GM19238 (cell line): ENCODE data around the gene GPR61.

Experiments used
- DNase-seq: peaks from one replicate; pipeline ENCODE4 v3.0.0; 2011; ENCODE audit warnings: low spot score; ENCODE audit not compliant: insufficient read length

GPR61 gene

DNA sequence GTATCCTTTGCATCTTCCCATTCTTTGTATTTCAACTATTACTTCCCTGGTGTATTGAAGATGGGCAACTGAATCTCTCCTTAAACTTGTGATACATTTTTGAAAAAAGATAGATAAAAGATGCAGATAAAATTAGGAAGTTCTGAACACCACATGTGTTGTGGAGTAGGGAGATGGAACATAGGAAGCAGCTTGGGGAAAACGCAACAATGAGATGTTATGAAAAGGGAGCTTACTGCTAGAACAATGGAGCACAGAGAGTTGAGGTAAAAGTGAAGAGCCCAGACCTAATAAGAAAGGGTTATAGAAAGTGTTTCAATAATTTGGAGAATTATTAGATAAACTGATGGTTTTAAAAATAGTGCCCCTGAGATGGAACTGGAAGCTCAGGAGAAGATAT is 29.7 kb downstream of the GPR61 start:
- DNase-seq: no peak

DNA sequence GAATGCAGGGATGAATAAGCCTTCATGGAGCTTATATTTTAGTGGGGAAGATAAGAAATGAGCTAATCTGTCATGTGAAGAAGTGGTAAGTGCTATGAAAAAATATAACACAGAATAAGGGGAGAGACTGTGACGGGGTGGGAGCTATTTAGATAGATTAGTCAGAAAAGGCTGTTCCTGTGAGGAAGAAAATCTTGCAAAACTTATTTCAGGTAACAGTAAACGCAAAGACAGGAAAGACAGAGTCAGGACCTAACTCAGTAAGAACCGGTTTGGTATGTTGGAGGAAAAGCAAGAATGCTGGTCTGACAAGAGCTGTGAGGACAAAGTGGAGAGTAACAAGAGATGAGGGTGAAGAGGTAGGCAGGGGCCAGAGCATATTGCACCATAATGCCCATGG is 30.7 kb downstream of the GPR61 start:
- no peak for DNase-seq

DNA sequence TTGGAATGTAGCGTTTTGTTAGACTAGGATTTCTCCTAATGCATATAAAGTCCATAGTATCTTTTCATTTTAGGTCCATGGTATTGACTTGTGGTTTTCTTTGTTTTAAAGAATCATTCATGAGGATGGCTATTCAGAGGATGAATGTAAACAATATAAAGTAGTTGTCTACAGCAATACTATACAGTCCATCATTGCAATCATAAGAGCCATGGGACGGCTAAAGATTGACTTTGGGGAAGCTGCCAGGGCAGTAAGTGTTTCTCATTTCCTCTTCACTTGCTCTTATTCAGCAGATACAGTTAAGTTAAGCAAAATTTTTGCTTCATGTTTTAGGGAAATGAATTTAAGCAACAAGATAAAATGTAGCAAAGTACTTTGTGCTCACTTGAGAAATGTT is 34.1 kb downstream of the GPR61 start:
- no peak for DNase-seq

DNA sequence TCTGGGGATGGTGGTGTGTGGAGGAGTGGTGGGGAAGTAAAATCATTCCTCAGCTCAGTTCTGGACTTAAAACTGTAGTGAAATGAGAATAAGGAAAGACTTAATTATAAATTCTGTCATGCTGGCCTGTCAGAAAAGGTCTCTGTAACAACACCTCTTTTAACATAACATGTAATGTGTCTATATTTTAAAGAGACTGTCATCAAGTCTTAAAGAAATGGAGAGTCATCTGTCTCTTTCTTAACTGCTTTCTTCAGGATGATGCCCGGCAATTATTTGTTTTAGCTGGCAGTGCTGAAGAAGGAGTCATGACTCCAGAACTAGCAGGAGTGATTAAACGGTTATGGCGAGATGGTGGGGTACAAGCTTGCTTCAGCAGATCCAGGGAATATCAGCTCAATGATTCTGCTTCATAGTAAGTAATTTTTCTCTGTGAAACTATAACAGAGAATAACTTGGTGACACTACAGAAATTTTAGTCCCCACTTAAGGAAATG is 39.3 kb downstream of the GPR61 start:
- no peak for DNase-seq

DNA sequence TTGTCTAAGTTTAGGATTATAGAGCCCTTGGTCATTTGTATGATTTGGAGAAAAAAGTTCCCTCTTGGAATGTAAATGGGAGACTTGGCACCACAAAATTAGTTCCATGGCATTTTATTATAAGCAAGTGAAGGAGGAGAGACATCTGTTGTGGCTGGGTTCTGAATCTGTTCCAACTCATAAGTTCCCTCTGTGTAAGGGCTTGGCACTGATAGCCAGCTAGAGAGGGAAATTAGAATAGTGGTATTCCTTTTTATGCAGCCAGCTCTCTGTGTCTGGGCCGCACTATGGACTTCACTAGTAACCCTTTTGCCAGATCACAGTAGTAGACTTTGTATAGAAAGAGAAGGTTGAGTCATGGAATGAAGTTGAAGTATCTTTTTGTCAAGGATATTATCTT is 39.8 kb downstream of the GPR61 start:
- DNase-seq: no peak

DNA sequence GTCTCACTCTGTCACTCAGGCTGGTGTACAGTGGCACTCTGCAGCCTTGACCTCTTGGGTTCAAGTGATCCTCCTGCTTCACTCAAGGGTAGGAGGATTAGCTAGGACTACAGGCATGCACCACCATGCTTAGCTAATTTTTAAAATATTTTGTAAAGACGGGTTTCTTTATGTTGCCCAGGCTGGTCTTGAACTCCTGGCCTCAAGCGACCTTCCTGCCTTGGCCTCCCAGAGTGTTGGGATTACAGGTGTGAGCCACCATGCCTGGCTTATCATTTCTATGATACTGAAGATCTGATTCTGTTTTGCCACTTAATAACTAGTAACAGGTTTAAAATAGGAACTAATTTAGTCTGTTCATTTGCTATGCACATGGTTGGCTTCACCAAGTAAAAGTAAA is 42.3 kb downstream of the GPR61 start:
- no peak for DNase-seq

DNA sequence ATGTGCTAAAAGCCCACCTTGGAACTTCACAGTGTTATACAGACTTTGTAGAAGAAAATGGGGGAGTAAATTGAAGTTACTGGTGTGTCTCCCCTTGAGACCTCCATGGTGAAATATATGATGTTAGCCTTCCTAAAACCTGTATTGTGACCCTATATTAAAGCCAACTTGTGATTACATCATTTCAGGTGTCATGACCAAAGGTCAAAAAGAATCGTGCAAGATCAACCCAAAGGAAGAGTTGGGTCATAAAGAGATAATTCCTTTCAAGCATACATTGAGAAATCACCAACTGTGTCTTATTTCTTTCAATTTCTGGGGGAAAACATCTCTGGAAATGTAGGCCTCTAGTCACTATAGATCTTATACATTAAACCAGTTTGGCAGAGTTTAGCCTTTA is 45.1 kb downstream of the GPR61 start:
- no peak for DNase-seq

DNA sequence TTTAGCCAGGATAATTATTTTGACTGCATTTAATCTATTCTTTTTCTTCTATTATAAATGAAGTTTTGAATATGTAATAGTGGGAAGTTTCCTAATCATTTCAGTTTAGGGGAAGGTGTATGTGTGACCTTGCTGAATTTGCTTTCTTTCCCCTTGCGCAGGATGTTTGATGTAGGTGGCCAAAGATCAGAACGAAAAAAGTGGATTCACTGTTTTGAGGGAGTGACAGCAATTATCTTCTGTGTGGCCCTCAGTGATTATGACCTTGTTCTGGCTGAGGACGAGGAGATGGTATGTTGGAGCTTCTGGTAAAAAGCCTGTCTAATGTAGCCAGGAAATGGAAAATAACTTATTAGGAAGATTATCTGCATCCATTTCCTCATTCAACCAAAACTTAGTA is 46.4 kb downstream of the GPR61 start:
- no peak for DNase-seq

DNA sequence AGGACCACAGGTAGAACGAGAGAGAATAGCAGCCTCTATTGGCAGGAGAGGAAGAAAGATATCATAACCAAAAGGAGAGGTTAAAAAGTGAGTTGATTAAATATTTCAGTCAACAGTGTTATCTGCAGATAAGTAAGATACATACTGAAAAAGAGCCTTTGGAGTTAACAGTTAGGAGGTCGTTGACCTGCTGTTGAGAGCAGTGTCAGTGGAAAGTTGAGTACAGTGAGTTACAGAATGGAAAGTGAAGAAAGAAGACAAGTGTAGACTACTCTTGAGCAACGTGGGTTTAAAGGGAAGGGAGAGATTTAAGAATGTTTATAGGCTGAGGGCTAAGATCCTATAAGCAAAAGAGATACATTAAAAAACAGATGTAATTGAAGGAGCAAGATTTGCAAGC is 49.5 kb downstream of the GPR61 start:
- DNase-seq: no peak

DNA sequence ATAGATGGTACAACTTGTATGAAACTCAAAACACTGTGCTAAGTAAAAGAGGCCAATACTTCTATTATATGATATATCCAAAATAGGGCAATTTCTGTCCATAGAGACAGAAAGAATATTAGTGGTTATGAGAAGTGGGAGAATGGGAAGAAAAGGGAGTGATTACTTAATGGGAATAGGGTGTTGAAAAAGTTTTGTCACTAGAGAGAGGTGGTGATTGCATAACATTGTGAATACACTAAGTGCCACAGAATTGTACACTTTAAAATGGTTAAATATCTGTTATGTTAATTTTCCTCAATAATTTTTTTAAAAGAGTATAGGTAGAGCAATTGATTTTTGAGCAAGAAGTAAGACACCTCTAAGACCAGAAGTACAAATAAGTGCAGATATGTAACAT is 50.0 kb downstream of the GPR61 start:
- no peak for DNase-seq

DNA sequence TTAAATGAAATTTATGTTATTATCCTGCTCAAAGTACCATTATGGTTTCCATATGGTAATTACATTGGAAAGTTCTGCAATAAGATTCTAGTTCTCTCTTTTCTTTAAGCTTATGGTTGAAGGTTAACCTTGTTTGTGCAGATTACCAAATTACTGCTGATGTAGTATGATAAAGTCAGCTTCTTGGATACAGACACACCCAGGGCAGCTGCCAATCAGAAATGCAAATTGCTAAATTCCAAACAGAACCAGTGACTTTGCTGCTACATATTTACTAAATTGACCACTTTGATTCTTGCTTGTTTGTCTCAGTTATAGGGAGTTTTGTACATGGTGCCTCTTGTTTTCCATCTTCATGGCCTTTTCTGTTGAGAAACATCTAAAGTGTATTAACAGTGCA is 53.2 kb downstream of the GPR61 start:
- DNase-seq: no peak

DNA sequence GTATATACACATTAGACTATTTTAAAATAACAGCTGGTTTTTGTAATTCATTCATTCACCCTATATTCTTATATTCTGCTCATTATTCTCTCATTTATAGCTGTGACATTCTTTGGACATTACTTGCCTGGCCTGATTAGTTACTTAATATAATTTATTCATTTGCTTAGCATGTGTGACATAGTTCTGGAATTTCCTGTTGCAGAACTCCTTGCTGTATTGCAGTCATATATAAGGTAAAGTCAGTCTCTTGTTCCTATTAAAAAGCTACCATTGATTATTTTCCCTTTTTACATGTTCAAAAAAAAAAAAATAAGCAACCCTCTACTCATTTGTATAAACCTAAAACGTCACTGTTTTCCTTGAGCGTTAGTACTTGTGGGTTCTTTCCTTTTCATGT is 55.9 kb downstream of the GPR61 start:
- DNase-seq: no peak
